GM23338 (cell line): Measurements from ENCODE around the gene BST2. TPM values are rescaled to one million over a fixed set of nuclear protein-coding genes. Genes with fewer than 3 reads are reported as not detected.

Source experiments
- ATAC-seq: fragments of 200-7000 bp; cut with Tn5 transposase; 3 replicates; pipeline ENCODE4 v1.9.1; 2020
- DNase-seq: peaks from one replicate; pipeline ENCODE4 v3.0.0-alpha.2; 2015; ENCODE audit warnings: low spot score
- H2AFZ ChIP-seq: fragments of 200-600 bp; sonication (generic); 2 replicates; pipeline ENCODE4 v1.8.0; 2016; ENCODE audit warnings: antibody characterized with exemption, mild to moderate bottlenecking, moderate library complexity
- H3F3A ChIP-seq: fragments of 200-600 bp; sonication (generic); replicated peaks from 2 replicates; pipeline ENCODE4 v1.8.0; 2017; ENCODE audit warnings: antibody characterized with exemption, mixed run types, low read depth
- H3K27ac ChIP-seq: fragments of 200-600 bp; sonication (generic); 2 replicates; pipeline ENCODE4 v1.6.1; 2016; ENCODE audit warnings: low read depth
- H3K27me3 ChIP-seq: fragments of 200-600 bp; sonication (generic); 2 replicates; pipeline ENCODE4 v1.8.0; 2016; ENCODE audit warnings: mild to moderate bottlenecking, mixed run types, moderate library complexity; ENCODE audit not compliant: insufficient read depth
- H3K36me3 ChIP-seq: fragments of 200-600 bp; sonication (generic); 2 replicates; pipeline ENCODE4 v1.8.0; 2016; ENCODE audit warnings: mild to moderate bottlenecking; ENCODE audit not compliant: insufficient read depth
- H3K4me1 ChIP-seq: fragments of 200-600 bp; sonication (generic); 2 replicates; pipeline ENCODE4 v1.8.0; 2016; ENCODE audit warnings: mild to moderate bottlenecking, moderate library complexity; ENCODE audit not compliant: insufficient read depth
- H3K4me2 ChIP-seq: fragments of 200-600 bp; sonication (generic); 2 replicates; pipeline ENCODE4 v1.7.1; 2017; ENCODE audit warnings: mixed run types
- H3K4me3 ChIP-seq: fragments of 200-600 bp; sonication (generic); 2 replicates; pipeline ENCODE4 v1.6.1; 2016; ENCODE audit warnings: mixed run types
- H3K79me2 ChIP-seq: fragments of 200-600 bp; sonication (generic); replicated peaks from 2 replicates; pipeline ENCODE4 v1.8.0; 2017; ENCODE audit warnings: mild to moderate bottlenecking; ENCODE audit not compliant: insufficient read depth
- H3K9me2 ChIP-seq: fragments of 200-600 bp; sonication (generic); 2 replicates; pipeline ENCODE4 v1.8.0; 2017; ENCODE audit not compliant: insufficient read depth
- H4K20me1 ChIP-seq: fragments of 200-600 bp; sonication (generic); replicated peaks from 2 replicates; pipeline ENCODE4 v1.8.0; 2017; ENCODE audit warnings: mild to moderate bottlenecking; ENCODE audit not compliant: insufficient read depth
- H3K27ac Mint-ChIP-seq: 2 replicates; pipeline ENCODE4 v1.8.0; 2020; ENCODE audit warnings: inconsistent platforms, mild to moderate bottlenecking, moderate library complexity, mixed read lengths
- H3K27me3 Mint-ChIP-seq: 3 replicates; pipeline ENCODE4 v1.8.0; 2022; ENCODE audit warnings: low read depth, mild to moderate bottlenecking, moderate library complexity, mixed read lengths, inconsistent platforms; ENCODE audit not compliant: insufficient read depth, poor library complexity
- H3K36me3 Mint-ChIP-seq: 3 replicates; pipeline ENCODE4 v1.8.0; 2021; ENCODE audit warnings: low read depth, mild to moderate bottlenecking, inconsistent platforms, moderate library complexity, mixed read lengths
- H3K4me1 Mint-ChIP-seq: 3 replicates; pipeline ENCODE4 v1.8.0; 2020; ENCODE audit warnings: mild to moderate bottlenecking, inconsistent platforms, mixed read lengths
- H3K4me3 Mint-ChIP-seq: 3 replicates; pipeline ENCODE4 v1.8.0; 2021; ENCODE audit warnings: moderate library complexity, mild to moderate bottlenecking, inconsistent platforms, mixed read lengths
- H3K9me3 Mint-ChIP-seq: 3 replicates; pipeline ENCODE4 v1.8.0; 2020; ENCODE audit warnings: moderate library complexity, mild to moderate bottlenecking, inconsistent platforms, mixed read lengths
- CREB1 ChIP-seq: fragments of 250-450 bp; sonication (Bioruptor Pico); IDR thresholded peaks from 2 replicates; pipeline ENCODE4 v1.5.0; 2020; ENCODE audit warnings: low read depth, mild to moderate bottlenecking, moderate library complexity
- EZH2 ChIP-seq: fragments of 200-600 bp; sonication (generic); IDR thresholded peaks from one replicate; pipeline ENCODE4 v1.8.0; 2017; ENCODE audit warnings: antibody characterized with exemption, mild to moderate bottlenecking, low read depth; ENCODE audit not compliant: unreplicated experiment
- JUNB ChIP-seq: IDR thresholded peaks from one replicate; pipeline ENCODE4 v1.6.1; 2016; ENCODE audit warnings: antibody characterized with exemption; ENCODE audit not compliant: unreplicated experiment
- NANOG ChIP-seq: IDR thresholded peaks from 2 replicates; pipeline ENCODE4 v1.6.1; 2016; ENCODE audit warnings: antibody characterized with exemption, borderline replicate concordance
- STAT1 ChIP-seq: IDR thresholded peaks from one replicate; pipeline ENCODE4 v1.6.1; 2016; ENCODE audit warnings: antibody characterized with exemption; ENCODE audit not compliant: unreplicated experiment
- ZNF331 ChIP-seq: fragments of 250-450 bp; sonication (Bioruptor Pico); IDR thresholded peaks from 2 replicates; pipeline ENCODE4 v1.5.0; 2020; ENCODE audit warnings: low read depth, mild to moderate bottlenecking, moderate library complexity
- polyA plus RNA-seq: library from polyadenylated mRNA; unstranded; fragments of >200 nt; fragmentation: Nextera tagmentation; extraction: Ambion mirVana; gene quantifications from 2 replicates; pipeline ENCODE4 v1.2.1, GENCODE V29; 2016
- total RNA-seq: library from RNA; depleted of rRNA; stranded (reverse); fragments of >200 nt; shearing (Covaris generic); gene quantifications from 2 replicates; pipeline ENCODE4 v1.2.3, GENCODE V29; 2014
- TF ChIP-seq, protein P1 (sequence below): IDR thresholded peaks from 2 replicates; pipeline ENCODE4 v1.6.1; 2016; ENCODE audit warnings: antibody characterized with exemption
- TF ChIP-seq, protein P2 (sequence below): fragments of 250-450 bp; sonication (Bioruptor Pico); IDR thresholded peaks from 2 replicates; pipeline ENCODE4 v1.5.0; 2020; ENCODE audit warnings: mild to moderate bottlenecking, moderate library complexity
- TF ChIP-seq, protein P3 (sequence below): IDR thresholded peaks from one replicate; pipeline ENCODE4 v1.6.1; 2018; ENCODE audit warnings: antibody characterized with exemption; ENCODE audit not compliant: unreplicated experiment

Gene BST2
- total and polyA plus RNA-seq, 2 experiments from 2014 or later, result 24.9 to 33.9 TPM

DNA sequence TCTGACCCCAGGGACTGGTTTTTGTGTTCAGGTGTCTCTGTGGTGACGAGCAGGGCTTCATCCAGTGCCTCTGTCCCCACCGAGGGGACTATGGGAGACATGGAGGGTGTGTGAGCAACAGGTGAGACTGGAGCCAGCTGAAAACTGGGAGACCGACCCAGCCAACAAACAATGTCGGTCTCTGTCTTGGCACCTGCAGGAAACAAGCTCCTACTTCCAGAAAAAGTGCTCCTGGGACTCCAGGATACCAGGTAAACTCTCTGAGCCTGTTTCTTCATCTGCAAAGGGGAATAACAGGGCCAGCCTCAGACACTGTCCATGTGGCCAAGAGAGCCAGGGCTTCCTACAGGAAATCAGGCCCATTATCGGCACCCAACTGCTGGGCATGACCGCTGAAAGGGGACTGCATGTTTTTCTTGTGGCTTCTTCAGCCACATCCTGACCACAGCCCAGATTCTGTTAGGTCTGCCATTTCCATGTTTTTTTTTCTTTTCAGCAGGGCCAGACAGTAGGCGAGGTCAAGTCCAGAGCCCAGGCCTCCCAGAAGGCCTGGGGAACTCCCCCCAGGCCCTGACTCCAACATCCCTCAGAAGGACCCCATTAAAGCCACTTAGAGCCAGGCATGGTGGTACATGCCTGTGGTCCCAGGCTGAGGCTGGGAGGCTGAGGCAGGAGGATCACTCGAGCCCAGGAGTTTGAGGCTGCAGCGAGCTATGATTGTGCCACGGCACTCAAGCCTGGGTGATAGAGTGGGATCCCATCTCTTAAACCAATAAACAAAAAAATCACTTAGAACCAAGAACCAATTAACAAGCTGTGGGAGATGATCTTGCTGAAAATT, 836 bp upstream of the BST2 start (continued):
- TF ChIP-seq NANOG (no peak), EZH2 (no peak), STAT1 (no peak)
- TF ChIP-seq, protein P1, sequence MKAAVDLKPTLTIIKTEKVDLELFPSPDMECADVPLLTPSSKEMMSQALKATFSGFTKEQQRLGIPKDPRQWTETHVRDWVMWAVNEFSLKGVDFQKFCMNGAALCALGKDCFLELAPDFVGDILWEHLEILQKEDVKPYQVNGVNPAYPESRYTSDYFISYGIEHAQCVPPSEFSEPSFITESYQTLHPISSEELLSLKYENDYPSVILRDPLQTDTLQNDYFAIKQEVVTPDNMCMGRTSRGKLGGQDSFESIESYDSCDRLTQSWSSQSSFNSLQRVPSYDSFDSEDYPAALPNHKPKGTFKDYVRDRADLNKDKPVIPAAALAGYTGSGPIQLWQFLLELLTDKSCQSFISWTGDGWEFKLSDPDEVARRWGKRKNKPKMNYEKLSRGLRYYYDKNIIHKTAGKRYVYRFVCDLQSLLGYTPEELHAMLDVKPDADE, result no peak
- TF ChIP-seq, protein P2, sequence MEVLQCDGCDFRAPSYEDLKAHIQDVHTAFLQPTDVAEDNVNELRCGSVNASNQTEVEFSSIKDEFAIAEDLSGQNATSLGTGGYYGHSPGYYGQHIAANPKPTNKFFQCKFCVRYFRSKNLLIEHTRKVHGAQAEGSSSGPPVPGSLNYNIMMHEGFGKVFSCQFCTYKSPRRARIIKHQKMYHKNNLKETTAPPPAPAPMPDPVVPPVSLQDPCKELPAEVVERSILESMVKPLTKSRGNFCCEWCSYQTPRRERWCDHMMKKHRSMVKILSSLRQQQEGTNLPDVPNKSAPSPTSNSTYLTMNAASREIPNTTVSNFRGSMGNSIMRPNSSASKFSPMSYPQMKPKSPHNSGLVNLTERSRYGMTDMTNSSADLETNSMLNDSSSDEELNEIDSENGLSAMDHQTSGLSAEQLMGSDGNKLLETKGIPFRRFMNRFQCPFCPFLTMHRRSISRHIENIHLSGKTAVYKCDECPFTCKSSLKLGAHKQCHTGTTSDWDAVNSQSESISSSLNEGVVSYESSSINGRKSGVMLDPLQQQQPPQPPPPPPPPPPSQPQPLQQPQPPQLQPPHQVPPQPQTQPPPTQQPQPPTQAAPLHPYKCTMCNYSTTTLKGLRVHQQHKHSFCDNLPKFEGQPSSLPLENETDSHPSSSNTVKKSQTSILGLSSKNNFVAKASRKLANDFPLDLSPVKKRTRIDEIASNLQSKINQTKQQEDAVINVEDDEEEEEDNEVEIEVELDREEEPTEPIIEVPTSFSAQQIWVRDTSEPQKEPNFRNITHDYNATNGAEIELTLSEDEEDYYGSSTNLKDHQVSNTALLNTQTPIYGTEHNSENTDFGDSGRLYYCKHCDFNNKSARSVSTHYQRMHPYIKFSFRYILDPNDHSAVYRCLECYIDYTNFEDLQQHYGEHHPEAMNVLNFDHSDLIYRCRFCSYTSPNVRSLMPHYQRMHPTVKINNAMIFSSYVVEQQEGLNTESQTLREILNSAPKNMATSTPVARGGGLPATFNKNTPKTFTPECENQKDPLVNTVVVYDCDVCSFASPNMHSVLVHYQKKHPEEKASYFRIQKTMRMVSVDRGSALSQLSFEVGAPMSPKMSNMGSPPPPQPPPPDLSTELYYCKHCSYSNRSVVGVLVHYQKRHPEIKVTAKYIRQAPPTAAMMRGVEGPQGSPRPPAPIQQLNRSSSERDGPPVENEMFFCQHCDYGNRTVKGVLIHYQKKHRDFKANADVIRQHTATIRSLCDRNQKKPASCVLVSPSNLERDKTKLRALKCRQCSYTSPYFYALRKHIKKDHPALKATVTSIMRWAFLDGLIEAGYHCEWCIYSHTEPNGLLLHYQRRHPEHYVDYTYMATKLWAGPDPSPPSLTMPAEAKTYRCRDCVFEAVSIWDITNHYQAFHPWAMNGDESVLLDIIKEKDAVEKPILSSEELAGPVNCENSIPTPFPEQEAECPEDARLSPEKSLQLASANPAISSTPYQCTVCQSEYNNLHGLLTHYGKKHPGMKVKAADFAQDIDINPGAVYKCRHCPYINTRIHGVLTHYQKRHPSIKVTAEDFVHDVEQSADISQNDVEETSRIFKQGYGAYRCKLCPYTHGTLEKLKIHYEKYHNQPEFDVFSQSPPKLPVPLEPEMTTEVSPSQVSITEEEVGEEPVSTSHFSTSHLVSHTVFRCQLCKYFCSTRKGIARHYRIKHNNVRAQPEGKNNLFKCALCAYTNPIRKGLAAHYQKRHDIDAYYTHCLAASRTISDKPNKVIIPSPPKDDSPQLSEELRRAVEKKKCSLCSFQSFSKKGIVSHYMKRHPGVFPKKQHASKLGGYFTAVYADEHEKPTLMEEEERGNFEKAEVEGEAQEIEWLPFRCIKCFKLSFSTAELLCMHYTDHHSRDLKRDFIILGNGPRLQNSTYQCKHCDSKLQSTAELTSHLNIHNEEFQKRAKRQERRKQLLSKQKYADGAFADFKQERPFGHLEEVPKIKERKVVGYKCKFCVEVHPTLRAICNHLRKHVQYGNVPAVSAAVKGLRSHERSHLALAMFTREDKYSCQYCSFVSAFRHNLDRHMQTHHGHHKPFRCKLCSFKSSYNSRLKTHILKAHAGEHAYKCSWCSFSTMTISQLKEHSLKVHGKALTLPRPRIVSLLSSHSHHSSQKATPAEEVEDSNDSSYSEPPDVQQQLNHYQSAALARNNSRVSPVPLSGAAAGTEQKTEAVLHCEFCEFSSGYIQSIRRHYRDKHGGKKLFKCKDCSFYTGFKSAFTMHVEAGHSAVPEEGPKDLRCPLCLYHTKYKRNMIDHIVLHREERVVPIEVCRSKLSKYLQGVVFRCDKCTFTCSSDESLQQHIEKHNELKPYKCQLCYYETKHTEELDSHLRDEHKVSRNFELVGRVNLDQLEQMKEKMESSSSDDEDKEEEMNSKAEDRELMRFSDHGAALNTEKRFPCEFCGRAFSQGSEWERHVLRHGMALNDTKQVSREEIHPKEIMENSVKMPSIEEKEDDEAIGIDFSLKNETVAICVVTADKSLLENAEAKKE (CRISPR knock-in tag), result no peak

DNA sequence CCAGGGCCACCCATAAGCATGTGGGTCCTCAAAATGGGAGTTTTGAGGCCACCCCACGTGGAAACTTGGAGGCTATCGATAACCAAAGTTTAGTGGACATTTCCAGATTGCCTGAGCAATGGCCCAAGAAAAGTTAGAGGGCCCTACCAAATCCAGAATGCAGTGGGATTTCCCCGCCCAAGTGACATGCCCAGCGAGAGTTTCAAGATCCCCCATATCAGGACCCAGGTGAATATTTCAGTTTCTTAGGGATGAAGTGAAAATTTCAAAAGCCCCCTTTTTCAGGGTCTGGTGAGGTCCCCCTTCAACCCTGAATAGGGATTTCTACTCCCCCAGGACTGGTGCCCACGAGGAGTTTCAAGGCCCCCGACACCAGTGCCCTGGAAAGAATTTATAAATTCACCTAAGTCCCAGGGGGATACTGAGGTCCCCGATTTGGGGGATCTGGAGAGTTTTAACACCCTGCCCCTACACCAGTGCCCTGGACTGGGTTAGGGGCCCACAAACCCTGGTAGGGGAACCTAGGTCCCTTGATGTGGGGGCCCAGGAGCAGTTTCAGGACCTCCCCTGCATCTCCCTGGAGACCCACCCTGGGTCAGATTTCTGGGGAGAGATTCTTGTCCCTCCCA, 695 bp downstream of the BST2 start:
- H3K27ac ChIP-seq, result peak overlapping the region; percentile 90
- H3K27ac Mint-ChIP-seq, result peak overlapping the region; percentile 95
- TF ChIP-seq JUNB, result no peak
- TF ChIP-seq, protein P3, sequence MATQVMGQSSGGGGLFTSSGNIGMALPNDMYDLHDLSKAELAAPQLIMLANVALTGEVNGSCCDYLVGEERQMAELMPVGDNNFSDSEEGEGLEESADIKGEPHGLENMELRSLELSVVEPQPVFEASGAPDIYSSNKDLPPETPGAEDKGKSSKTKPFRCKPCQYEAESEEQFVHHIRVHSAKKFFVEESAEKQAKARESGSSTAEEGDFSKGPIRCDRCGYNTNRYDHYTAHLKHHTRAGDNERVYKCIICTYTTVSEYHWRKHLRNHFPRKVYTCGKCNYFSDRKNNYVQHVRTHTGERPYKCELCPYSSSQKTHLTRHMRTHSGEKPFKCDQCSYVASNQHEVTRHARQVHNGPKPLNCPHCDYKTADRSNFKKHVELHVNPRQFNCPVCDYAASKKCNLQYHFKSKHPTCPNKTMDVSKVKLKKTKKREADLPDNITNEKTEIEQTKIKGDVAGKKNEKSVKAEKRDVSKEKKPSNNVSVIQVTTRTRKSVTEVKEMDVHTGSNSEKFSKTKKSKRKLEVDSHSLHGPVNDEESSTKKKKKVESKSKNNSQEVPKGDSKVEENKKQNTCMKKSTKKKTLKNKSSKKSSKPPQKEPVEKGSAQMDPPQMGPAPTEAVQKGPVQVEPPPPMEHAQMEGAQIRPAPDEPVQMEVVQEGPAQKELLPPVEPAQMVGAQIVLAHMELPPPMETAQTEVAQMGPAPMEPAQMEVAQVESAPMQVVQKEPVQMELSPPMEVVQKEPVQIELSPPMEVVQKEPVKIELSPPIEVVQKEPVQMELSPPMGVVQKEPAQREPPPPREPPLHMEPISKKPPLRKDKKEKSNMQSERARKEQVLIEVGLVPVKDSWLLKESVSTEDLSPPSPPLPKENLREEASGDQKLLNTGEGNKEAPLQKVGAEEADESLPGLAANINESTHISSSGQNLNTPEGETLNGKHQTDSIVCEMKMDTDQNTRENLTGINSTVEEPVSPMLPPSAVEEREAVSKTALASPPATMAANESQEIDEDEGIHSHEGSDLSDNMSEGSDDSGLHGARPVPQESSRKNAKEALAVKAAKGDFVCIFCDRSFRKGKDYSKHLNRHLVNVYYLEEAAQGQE, result no peak
- TF ChIP-seq ZNF331, result no peak
- no peak for TF ChIP-seq CREB1 (CRISPR knock-in tag)

More for the DNA sequence above, 695 bp downstream of the BST2 start:
- Mint-ChIP-seq H3K27me3 (peaks cover 9% of the 10 kb centered on the region), H3K4me1 (peaks cover 28% of the 10 kb centered on the region), H3K36me3 (peaks cover 9% of the 10 kb centered on the region; the same call in 2 of the 3 replicates), H3K9me3 (no peaks in the 10 kb centered on the region), H3K4me3 (peak overlapping the region; percentile 83)
- H3K9me2 ChIP-seq, result no peaks in the 10 kb centered on the region
- H3K4me2 ChIP-seq, result peak overlapping the region; percentile 85
- no peaks in the 10 kb centered on the region for H3K79me2 ChIP-seq
- H3K36me3 ChIP-seq, result no peaks in the 10 kb centered on the region
- H3F3A ChIP-seq, result 0 out of 2 replicates have a peak, but pooled peaks cover 7% of the 10 kb centered on the region
- ATAC-seq (no peak), DNase-seq (no peak)
- 0 out of 2 replicates have a peak overlapping the region, but pooled peaks have one; percentile 47 for H2AFZ ChIP-seq
- H3K27me3 ChIP-seq, result no peaks in the 10 kb centered on the region
- H4K20me1 ChIP-seq, result no peaks in the 10 kb centered on the region
- H3K4me1 ChIP-seq, result peaks cover 17% of the 10 kb centered on the region
- H3K4me3 ChIP-seq, result peak overlapping the region; percentile 62
